ENCODE measurements around the gene WNT9A.

Gene WNT9A

GRCh38 chr1:227895828-227896685 lies 51.7 kb downstream of the WNT9A start:
- Mint-ChIP-seq H3K4me1 (ENCODE audit: low read depth) (peaks cover 11% of the 10 kb centered on the region), H3K27ac (no peak overlapping the region), H3K9me3 (no peaks in the 10 kb centered on the region), H3K36me3 (ENCODE audit: low read depth) (no peaks in the 10 kb centered on the region), H3K4me3 (no peak overlapping the region), H3K27me3 (no peaks in the 10 kb centered on the region)

GRCh38 chr1:227894831-227895451 lies 52.8 kb downstream of the WNT9A start:
- Mint-ChIP-seq H3K9me3 (no peaks in the 10 kb centered on the region), H3K4me1 (ENCODE audit: low read depth) (peaks cover 11% of the 10 kb centered on the region), H3K4me3 (no peak overlapping the region), H3K36me3 (ENCODE audit: low read depth) (no peaks in the 10 kb centered on the region), H3K27me3 (no peaks in the 10 kb centered on the region), H3K27ac (no peak overlapping the region)

GRCh38 chr1:227893949-227894721 lies 53.6 kb downstream of the WNT9A start:
- Mint-ChIP-seq H3K36me3 (ENCODE audit: low read depth) (no peaks in the 10 kb centered on the region), H3K4me3 (no peak overlapping the region), H3K27me3 (no peaks in the 10 kb centered on the region), H3K27ac (no peak overlapping the region), H3K4me1 (ENCODE audit: low read depth) (peaks cover 11% of the 10 kb centered on the region), H3K9me3 (no peaks in the 10 kb centered on the region)

GRCh38 chr1:227893300-227893948 lies 54.3 kb downstream of the WNT9A start:
- no peaks in the 10 kb centered on the region for H3K9me3 Mint-ChIP-seq
- no peak overlapping the region for H3K4me3 Mint-ChIP-seq
- H3K36me3 Mint-ChIP-seq (ENCODE audit: low read depth), result no peaks in the 10 kb centered on the region
- H3K4me1 Mint-ChIP-seq (ENCODE audit: low read depth), result peaks cover 9% of the 10 kb centered on the region
- H3K27me3 Mint-ChIP-seq, result no peaks in the 10 kb centered on the region
- H3K27ac Mint-ChIP-seq, result no peak overlapping the region

- Mint-ChIP-seq H3K9me3 (no peaks in the 10 kb centered on the region), H3K27me3 (no peaks in the 10 kb centered on the region), H3K36me3 (ENCODE audit: low read depth) (no peaks in the 10 kb centered on the region), H3K27ac (no peak overlapping the region), H3K4me3 (no peak overlapping the region), H3K4me1 (ENCODE audit: low read depth) (peaks cover 3% of the 10 kb centered on the region)
Measured at GRCh38 chr1:227892489-227893299, 55.0 kb downstream of the WNT9A start.

GRCh38 chr1:227891955-227892488 lies 55.7 kb downstream of the WNT9A start:
- Mint-ChIP-seq H3K4me3 (no peak overlapping the region), H3K4me1 (ENCODE audit: low read depth) (no peaks in the 10 kb centered on the region), H3K27me3 (no peaks in the 10 kb centered on the region), H3K36me3 (ENCODE audit: low read depth) (no peaks in the 10 kb centered on the region), H3K27ac (no peak overlapping the region), H3K9me3 (no peaks in the 10 kb centered on the region)

GRCh38 chr1:227891223-227891954 lies 56.3 kb downstream of the WNT9A start:
- Mint-ChIP-seq H3K9me3 (no peaks in the 10 kb centered on the region), H3K27me3 (no peaks in the 10 kb centered on the region), H3K4me3 (no peak overlapping the region), H3K27ac (no peak overlapping the region), H3K36me3 (ENCODE audit: low read depth) (no peaks in the 10 kb centered on the region), H3K4me1 (ENCODE audit: low read depth) (peaks cover 6% of the 10 kb centered on the region)

- H3K4me3 Mint-ChIP-seq, result no peak overlapping the region
- H3K36me3 Mint-ChIP-seq (ENCODE audit: low read depth), result no peaks in the 10 kb centered on the region
- H3K9me3 Mint-ChIP-seq, result no peaks in the 10 kb centered on the region
- H3K27me3 Mint-ChIP-seq, result no peaks in the 10 kb centered on the region
- peaks cover 8% of the 10 kb centered on the region for H3K4me1 Mint-ChIP-seq (ENCODE audit: low read depth)
- no peak overlapping the region for H3K27ac Mint-ChIP-seq
Measured at GRCh38 chr1:227890451-227891222, 57.1 kb downstream of the WNT9A start.

GRCh38 chr1:227889863-227890405 lies 57.8 kb downstream of the WNT9A start:
- Mint-ChIP-seq H3K36me3 (ENCODE audit: low read depth) (no peaks in the 10 kb centered on the region), H3K9me3 (no peaks in the 10 kb centered on the region), H3K4me1 (ENCODE audit: low read depth) (peaks cover 13% of the 10 kb centered on the region), H3K27me3 (no peaks in the 10 kb centered on the region), H3K4me3 (no peak overlapping the region), H3K27ac (no peak overlapping the region)

GRCh38 chr1:227889047-227889862 lies 58.5 kb downstream of the WNT9A start:
- H3K9me3 Mint-ChIP-seq, result no peaks in the 10 kb centered on the region
- H3K36me3 Mint-ChIP-seq (ENCODE audit: low read depth), result no peaks in the 10 kb centered on the region
- H3K4me1 Mint-ChIP-seq (ENCODE audit: low read depth), result peaks cover 13% of the 10 kb centered on the region
- no peak overlapping the region for H3K4me3 Mint-ChIP-seq
- H3K27ac Mint-ChIP-seq, result peak overlapping the region; percentile 45
- no peaks in the 10 kb centered on the region for H3K27me3 Mint-ChIP-seq

GRCh38 chr1:227888404-227889046 lies 59.2 kb downstream of the WNT9A start:
- Mint-ChIP-seq H3K36me3 (ENCODE audit: low read depth) (no peaks in the 10 kb centered on the region), H3K9me3 (no peaks in the 10 kb centered on the region), H3K4me3 (no peak overlapping the region), H3K27ac (no peak overlapping the region), H3K27me3 (no peaks in the 10 kb centered on the region), H3K4me1 (ENCODE audit: low read depth) (peaks cover 13% of the 10 kb centered on the region)
